ENCODE data around the gene SFRP2.

SFRP2 gene

GRCh38 chr4:153785910-153786721 is 2.8 kb downstream of the SFRP2 start:
- H3K9me3 ChIP-seq (ENCODE audit: low read depth, low read length), result no peaks in the 10 kb centered on the region
- peak overlapping the region; percentile 27 for H3K9ac ChIP-seq (ENCODE audit: insufficient read length)
- TF ChIP-seq EZH2 (IDR thresholded peaks at IDR 0.05) (no peak), FOXP2 (optimal IDR thresholded peaks at IDR 0.05; ENCODE audit: control extremely low read depth, extremely low read length, insufficient read depth) (no peak), POLR2AphosphoS5 (IDR thresholded peaks at IDR 0.05; ENCODE audit: borderline replicate concordance, low read depth, low read length) (no peak)
- H3K27ac ChIP-seq, result 0 out of 2 replicates have a peak overlapping the region, but pooled peaks have one; percentile 33
- DNase-seq (ENCODE audit: low read depth, low spot score), result no peak
- H3K36me3 ChIP-seq (ENCODE audit: insufficient read depth, low read length), result no peaks in the 10 kb centered on the region
- H3K4me3 ChIP-seq, result peak overlapping the region; percentile 36

GRCh38 chr4:153784166-153784699 is 4.7 kb downstream of the SFRP2 start:
- TF ChIP-seq FOXP2 (optimal IDR thresholded peaks at IDR 0.05; ENCODE audit: control extremely low read depth, extremely low read length, insufficient read depth), result no peak
- no peak for TF ChIP-seq EZH2 (IDR thresholded peaks at IDR 0.05)
- no peak for TF ChIP-seq POLR2AphosphoS5 (IDR thresholded peaks at IDR 0.05; ENCODE audit: borderline replicate concordance, low read depth, low read length)
- H3K27ac ChIP-seq, result peak overlapping the region; percentile 61; the same call in 1 of the 2 replicates
- H3K9me3 ChIP-seq (ENCODE audit: low read depth, low read length), result no peaks in the 10 kb centered on the region
- no peak for DNase-seq (ENCODE audit: low read depth, low spot score)
- no peak overlapping the region for H3K4me3 ChIP-seq
- H3K36me3 ChIP-seq (ENCODE audit: insufficient read depth, low read length), result no peaks in the 10 kb centered on the region
- peak overlapping the region; percentile 37 for H3K9ac ChIP-seq (ENCODE audit: insufficient read length)

GRCh38 chr4:153782581-153782980 is 6.3 kb downstream of the SFRP2 start:
- Histone ChIP-seq H3K9me3 (ENCODE audit: low read depth, low read length) (no peaks in the 10 kb centered on the region), H3K36me3 (ENCODE audit: insufficient read depth, low read length) (no peaks in the 10 kb centered on the region), H3K9ac (ENCODE audit: insufficient read length) (no peak overlapping the region), H3K4me3 (peak overlapping the region; percentile 66), H3K27ac (peak overlapping the region; percentile 88)
- TF ChIP-seq FOXP2 (optimal IDR thresholded peaks at IDR 0.05; ENCODE audit: control extremely low read depth, extremely low read length, insufficient read depth), result no peak
- no peak for TF ChIP-seq POLR2AphosphoS5 (IDR thresholded peaks at IDR 0.05; ENCODE audit: borderline replicate concordance, low read depth, low read length)
- TF ChIP-seq EZH2 (IDR thresholded peaks at IDR 0.05), result no peak
- DNase-seq (ENCODE audit: low read depth, low spot score), result no peak

- H3K9ac ChIP-seq (ENCODE audit: insufficient read length), result peak overlapping the region; percentile 38
- H3K9me3 ChIP-seq (ENCODE audit: low read depth, low read length), result no peaks in the 10 kb centered on the region
- DNase-seq (ENCODE audit: low read depth, low spot score), result no peak
- H3K36me3 ChIP-seq (ENCODE audit: insufficient read depth, low read length), result no peaks in the 10 kb centered on the region
- peak overlapping the region; percentile 66 for H3K4me3 ChIP-seq
- peak overlapping the region; percentile 88 for H3K27ac ChIP-seq
- TF ChIP-seq EZH2 (IDR thresholded peaks at IDR 0.05) (no peak), FOXP2 (optimal IDR thresholded peaks at IDR 0.05; ENCODE audit: control extremely low read depth, extremely low read length, insufficient read depth) (no peak), POLR2AphosphoS5 (IDR thresholded peaks at IDR 0.05; ENCODE audit: borderline replicate concordance, low read depth, low read length) (no peak)
Observed at GRCh38 chr4:153781717-153782416, 7.0 kb downstream of the SFRP2 start.

- Histone ChIP-seq H3K4me3 (no peak overlapping the region), H3K36me3 (ENCODE audit: insufficient read depth, low read length) (no peaks in the 10 kb centered on the region), H3K27ac (peak overlapping the region; percentile 88; the same call in 1 of the 2 replicates), H3K9ac (ENCODE audit: insufficient read length) (no peak overlapping the region), H3K9me3 (ENCODE audit: low read depth, low read length) (no peaks in the 10 kb centered on the region)
- no peak for DNase-seq (ENCODE audit: low read depth, low spot score)
- no peak for TF ChIP-seq EZH2 (IDR thresholded peaks at IDR 0.05)
- no peak for TF ChIP-seq FOXP2 (optimal IDR thresholded peaks at IDR 0.05; ENCODE audit: control extremely low read depth, extremely low read length, insufficient read depth)
- TF ChIP-seq POLR2AphosphoS5 (IDR thresholded peaks at IDR 0.05; ENCODE audit: borderline replicate concordance, low read depth, low read length), result no peak
Observed at GRCh38 chr4:153781280-153781679, 7.6 kb downstream of the SFRP2 start.

GRCh38 chr4:153780876-153781275 is 8.0 kb downstream of the SFRP2 start:
- TF ChIP-seq EZH2 (IDR thresholded peaks at IDR 0.05) (no peak), POLR2AphosphoS5 (IDR thresholded peaks at IDR 0.05; ENCODE audit: borderline replicate concordance, low read depth, low read length) (no peak), FOXP2 (optimal IDR thresholded peaks at IDR 0.05; ENCODE audit: control extremely low read depth, extremely low read length, insufficient read depth) (no peak)

GRCh38 chr4:153780221-153780620 is 8.7 kb downstream of the SFRP2 start:
- H3K36me3 ChIP-seq (ENCODE audit: insufficient read depth, low read length), result no peaks in the 10 kb centered on the region
- no peak overlapping the region for H3K27ac ChIP-seq
- TF ChIP-seq FOXP2 (optimal IDR thresholded peaks at IDR 0.05; ENCODE audit: control extremely low read depth, extremely low read length, insufficient read depth) (no peak), EZH2 (IDR thresholded peaks at IDR 0.05) (no peak), POLR2AphosphoS5 (IDR thresholded peaks at IDR 0.05; ENCODE audit: borderline replicate concordance, low read depth, low read length) (no peak)
- no peak overlapping the region for H3K4me3 ChIP-seq
- DNase-seq (ENCODE audit: low read depth, low spot score), result no peak
- H3K9me3 ChIP-seq (ENCODE audit: low read depth, low read length), result no peaks in the 10 kb centered on the region
- H3K9ac ChIP-seq (ENCODE audit: insufficient read length), result no peak overlapping the region

More at GRCh38 chr4:153780876-153781275, 8.0 kb downstream of the SFRP2 start:
- Histone ChIP-seq H3K4me3 (no peak overlapping the region), H3K9ac (ENCODE audit: insufficient read length) (no peak overlapping the region), H3K27ac (no peak overlapping the region), H3K9me3 (ENCODE audit: low read depth, low read length) (no peaks in the 10 kb centered on the region), H3K36me3 (ENCODE audit: insufficient read depth, low read length) (no peaks in the 10 kb centered on the region)
- no peak for DNase-seq (ENCODE audit: low read depth, low spot score)

- H3K27ac ChIP-seq, result no peak overlapping the region
- no peaks in the 10 kb centered on the region for H3K9me3 ChIP-seq (ENCODE audit: low read depth, low read length)
- no peaks in the 10 kb centered on the region for H3K36me3 ChIP-seq (ENCODE audit: insufficient read depth, low read length)
- H3K9ac ChIP-seq (ENCODE audit: insufficient read length), result no peak overlapping the region
- no peak for DNase-seq (ENCODE audit: low read depth, low spot score)
- no peak overlapping the region for H3K4me3 ChIP-seq
- TF ChIP-seq FOXP2 (optimal IDR thresholded peaks at IDR 0.05; ENCODE audit: control extremely low read depth, extremely low read length, insufficient read depth) (no peak), EZH2 (IDR thresholded peaks at IDR 0.05) (no peak), POLR2AphosphoS5 (IDR thresholded peaks at IDR 0.05; ENCODE audit: borderline replicate concordance, low read depth, low read length) (no peak)
Observed at GRCh38 chr4:153778383-153778782, 10.5 kb downstream of the SFRP2 start.

Measured in SK-N-MC (cell line).